Astrocyte of the spinal cord (primary cell): ENCODE results near the gene EDIL3.

Experiments
- DNase-seq: peaks from one replicate; pipeline ENCODE4 v3.0.0; 2011; ENCODE audit warnings: low read depth, low spot score
- H3K4me3 ChIP-seq: 2 replicates; pipeline ENCODE4 v1.5.1; 2011; ENCODE audit warnings: low read depth, mild to moderate bottlenecking, low read length, moderate library complexity
- in situ Hi-C: cut with HindIII; loops from 2 replicates; pipeline ENCODE4 v1.10.0; 2017; ENCODE audit warnings: low sequenced_read_pairs
- TF ChIP-seq, protein P1 (sequence below): IDR thresholded peaks from 2 replicates; pipeline ENCODE4 v1.5.1; 2012; ENCODE audit warnings: low read depth, mild to moderate bottlenecking, low read length, inconsistent platforms

The EDIL3 gene

DNA sequence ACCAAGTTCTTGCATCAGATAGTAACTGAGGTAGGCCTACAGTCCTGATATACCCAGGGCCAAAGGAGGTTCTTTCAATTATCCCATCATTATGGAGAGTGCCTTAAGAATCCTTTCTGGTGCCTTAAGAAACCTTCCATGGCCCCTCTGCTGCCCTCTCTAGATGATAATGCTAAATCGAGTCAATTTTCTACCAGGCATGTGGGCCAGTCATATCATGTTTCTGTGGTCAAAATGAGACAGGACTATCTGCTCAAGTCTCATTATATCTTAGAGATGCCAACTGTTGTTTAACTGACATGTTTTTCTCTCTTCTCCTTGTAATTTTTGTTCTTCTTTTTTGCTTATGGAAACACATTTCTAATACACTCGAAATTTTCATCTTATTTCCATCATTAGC is 127.6 kb downstream of the EDIL3 start:
- H3K4me3 ChIP-seq: no peak overlapping the region
- TF ChIP-seq, protein P1, sequence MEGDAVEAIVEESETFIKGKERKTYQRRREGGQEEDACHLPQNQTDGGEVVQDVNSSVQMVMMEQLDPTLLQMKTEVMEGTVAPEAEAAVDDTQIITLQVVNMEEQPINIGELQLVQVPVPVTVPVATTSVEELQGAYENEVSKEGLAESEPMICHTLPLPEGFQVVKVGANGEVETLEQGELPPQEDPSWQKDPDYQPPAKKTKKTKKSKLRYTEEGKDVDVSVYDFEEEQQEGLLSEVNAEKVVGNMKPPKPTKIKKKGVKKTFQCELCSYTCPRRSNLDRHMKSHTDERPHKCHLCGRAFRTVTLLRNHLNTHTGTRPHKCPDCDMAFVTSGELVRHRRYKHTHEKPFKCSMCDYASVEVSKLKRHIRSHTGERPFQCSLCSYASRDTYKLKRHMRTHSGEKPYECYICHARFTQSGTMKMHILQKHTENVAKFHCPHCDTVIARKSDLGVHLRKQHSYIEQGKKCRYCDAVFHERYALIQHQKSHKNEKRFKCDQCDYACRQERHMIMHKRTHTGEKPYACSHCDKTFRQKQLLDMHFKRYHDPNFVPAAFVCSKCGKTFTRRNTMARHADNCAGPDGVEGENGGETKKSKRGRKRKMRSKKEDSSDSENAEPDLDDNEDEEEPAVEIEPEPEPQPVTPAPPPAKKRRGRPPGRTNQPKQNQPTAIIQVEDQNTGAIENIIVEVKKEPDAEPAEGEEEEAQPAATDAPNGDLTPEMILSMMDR: no peak
- DNase-seq: no peak
- in situ Hi-C loops: no loop called here

DNA sequence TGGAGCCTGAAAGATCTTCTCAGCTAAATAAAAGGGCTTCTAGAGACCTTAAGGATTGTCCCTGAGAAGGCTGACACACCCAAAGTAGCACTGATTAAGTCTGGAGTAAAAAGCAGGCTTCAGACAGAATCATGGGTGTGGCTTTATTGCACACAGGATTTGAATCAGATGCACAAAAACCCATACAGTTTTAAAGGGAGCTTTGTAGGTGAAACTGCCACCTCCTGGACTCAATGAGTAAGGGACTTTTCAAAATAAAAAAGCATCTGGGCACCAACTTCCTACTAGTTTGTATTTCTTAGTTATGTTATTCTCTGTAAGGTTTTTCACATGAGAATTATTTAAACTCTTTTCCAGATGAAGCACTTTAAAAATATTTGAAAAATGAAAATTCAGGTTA is 129.4 kb downstream of the EDIL3 start:
- DNase-seq: peak; percentile 53
- no peak overlapping the region for H3K4me3 ChIP-seq
- in situ Hi-C loops: no loop called here
- TF ChIP-seq, protein P1: peak; percentile 36

- no peak for DNase-seq
- in situ Hi-C loops: no loop called here
- TF ChIP-seq, protein P1: no peak
- H3K4me3 ChIP-seq: no peak overlapping the region
These were observed 130.7 kb downstream of the EDIL3 start for GRCh38 chr5:84253946-84254345.

DNA sequence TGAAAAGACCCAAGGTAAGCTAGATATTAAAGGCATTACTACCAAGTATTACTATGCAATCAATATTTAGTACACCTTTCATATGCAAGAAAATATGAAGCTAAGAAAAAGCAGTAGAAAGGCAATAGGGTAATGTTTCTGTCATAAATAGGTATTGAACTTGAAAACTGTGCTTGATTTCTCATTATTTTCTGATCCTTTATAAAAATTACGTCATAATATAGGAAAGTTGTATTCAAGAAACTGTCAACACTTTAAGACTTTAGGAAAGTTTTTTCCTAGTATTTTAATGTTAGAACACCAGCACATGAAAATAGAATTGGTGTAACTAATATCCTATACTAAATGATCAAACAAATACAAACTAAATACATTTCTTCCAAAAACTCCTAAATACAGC is 133.2 kb downstream of the EDIL3 start:
- H3K4me3 ChIP-seq: no peak overlapping the region
- TF ChIP-seq, protein P1: no peak
- in situ Hi-C loops: no loop called here
- DNase-seq: no peak

- peak; percentile 85 for DNase-seq
- no peak overlapping the region for H3K4me3 ChIP-seq
- in situ Hi-C loops: no loop called here
- TF ChIP-seq, protein P1: no peak
These were observed 134.6 kb downstream of the EDIL3 start for GRCh38 chr5:84249918-84250630.

- no peak for DNase-seq
- TF ChIP-seq, protein P1: no peak
- in situ Hi-C loops: no loop called here
- H3K4me3 ChIP-seq: no peak overlapping the region
These were observed 136.7 kb downstream of the EDIL3 start for GRCh38 chr5:84248013-84248412.
